BE2C (cell line): Measurements from ENCODE around the gene JARID2.
A peak's percentile ranks its signal among the peaks of the same experiment; 100 is the strongest.

ENCODE experiments used
- DNase-seq: peaks from one replicate; pipeline ENCODE4 v3.0.0-alpha.2; 2020
- H3K27me3 ChIP-seq: fragments of 250-450 bp; sonication (Bioruptor Pico); 2 replicates; pipeline ENCODE4 v1.5.1; 2020; ENCODE audit warnings: mild to moderate bottlenecking
- H3K36me3 ChIP-seq: fragments of 250-450 bp; sonication (Bioruptor Pico); 2 replicates; pipeline ENCODE4 v1.5.1; 2020; ENCODE audit warnings: mild to moderate bottlenecking
- H3K4me1 ChIP-seq: fragments of 250-450 bp; sonication (Bioruptor Pico); 2 replicates; pipeline ENCODE4 v1.5.1; 2020
- H3K4me3 ChIP-seq: 2 replicates; pipeline ENCODE4 v1.5.1; 2011; ENCODE audit warnings: low read depth, low read length
- H3K9me3 ChIP-seq: fragments of 250-450 bp; sonication (Bioruptor Pico); 2 replicates; pipeline ENCODE4 v1.5.1; 2020
- TF ChIP-seq, protein P1 (sequence below): IDR thresholded peaks from 2 replicates; pipeline ENCODE4 v1.5.1; 2012; ENCODE audit warnings: mild to moderate bottlenecking, low read depth, low read length

Gene JARID2

DNA sequence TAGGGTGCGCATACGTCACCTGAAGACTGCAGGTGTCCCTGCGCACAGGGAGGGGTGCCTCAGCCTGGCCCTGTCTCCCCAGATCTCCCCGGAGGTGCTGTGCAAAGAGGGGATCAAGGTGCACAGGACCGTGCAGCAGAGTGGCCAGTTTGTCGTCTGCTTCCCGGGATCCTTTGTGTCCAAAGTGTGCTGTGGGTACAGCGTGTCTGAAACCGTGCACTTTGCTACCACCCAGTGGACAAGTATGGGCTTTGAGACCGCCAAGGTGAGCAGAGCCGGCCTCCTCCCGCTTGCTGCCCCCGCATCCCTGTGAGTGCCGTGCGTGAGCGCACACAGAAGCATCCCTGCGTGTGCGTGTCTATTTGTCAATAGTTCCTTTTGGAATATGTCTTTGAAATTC lies 266.3 kb downstream of the JARID2 start:
- peaks cover 48% of the 10 kb centered on the region for H3K36me3 ChIP-seq
- DNase-seq: peak; percentile 60
- no peaks in the 10 kb centered on the region for H3K9me3 ChIP-seq
- H3K27me3 ChIP-seq: no peaks in the 10 kb centered on the region
- H3K4me3 ChIP-seq: no peak overlapping the region
- TF ChIP-seq, protein P1, sequence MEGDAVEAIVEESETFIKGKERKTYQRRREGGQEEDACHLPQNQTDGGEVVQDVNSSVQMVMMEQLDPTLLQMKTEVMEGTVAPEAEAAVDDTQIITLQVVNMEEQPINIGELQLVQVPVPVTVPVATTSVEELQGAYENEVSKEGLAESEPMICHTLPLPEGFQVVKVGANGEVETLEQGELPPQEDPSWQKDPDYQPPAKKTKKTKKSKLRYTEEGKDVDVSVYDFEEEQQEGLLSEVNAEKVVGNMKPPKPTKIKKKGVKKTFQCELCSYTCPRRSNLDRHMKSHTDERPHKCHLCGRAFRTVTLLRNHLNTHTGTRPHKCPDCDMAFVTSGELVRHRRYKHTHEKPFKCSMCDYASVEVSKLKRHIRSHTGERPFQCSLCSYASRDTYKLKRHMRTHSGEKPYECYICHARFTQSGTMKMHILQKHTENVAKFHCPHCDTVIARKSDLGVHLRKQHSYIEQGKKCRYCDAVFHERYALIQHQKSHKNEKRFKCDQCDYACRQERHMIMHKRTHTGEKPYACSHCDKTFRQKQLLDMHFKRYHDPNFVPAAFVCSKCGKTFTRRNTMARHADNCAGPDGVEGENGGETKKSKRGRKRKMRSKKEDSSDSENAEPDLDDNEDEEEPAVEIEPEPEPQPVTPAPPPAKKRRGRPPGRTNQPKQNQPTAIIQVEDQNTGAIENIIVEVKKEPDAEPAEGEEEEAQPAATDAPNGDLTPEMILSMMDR: peak; percentile 56
- no peaks in the 10 kb centered on the region for H3K4me1 ChIP-seq

DNA sequence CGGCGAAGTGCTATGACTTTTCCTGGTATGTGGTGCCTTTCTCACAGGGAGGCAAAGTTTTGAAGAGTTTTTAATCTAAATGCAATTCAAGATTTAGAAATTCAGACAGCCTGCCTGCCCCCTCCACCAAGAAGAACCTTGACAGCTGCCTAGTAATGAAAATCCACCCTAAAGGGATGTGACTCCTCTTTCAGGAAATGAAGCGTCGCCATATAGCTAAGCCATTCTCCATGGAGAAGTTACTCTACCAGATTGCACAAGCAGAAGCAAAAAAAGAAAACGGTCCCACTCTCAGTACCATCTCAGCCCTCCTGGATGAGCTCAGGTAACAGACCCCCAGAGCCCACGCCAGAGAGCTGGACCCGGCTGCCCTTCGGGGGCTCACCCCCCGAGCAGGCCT lies 266.9 kb downstream of the JARID2 start:
- H3K4me3 ChIP-seq: no peak overlapping the region
- no peaks in the 10 kb centered on the region for H3K4me1 ChIP-seq
- no peaks in the 10 kb centered on the region for H3K9me3 ChIP-seq
- TF ChIP-seq, protein P1: no peak
- peaks cover 47% of the 10 kb centered on the region for H3K36me3 ChIP-seq
- no peaks in the 10 kb centered on the region for H3K27me3 ChIP-seq
- DNase-seq: no peak

DNA sequence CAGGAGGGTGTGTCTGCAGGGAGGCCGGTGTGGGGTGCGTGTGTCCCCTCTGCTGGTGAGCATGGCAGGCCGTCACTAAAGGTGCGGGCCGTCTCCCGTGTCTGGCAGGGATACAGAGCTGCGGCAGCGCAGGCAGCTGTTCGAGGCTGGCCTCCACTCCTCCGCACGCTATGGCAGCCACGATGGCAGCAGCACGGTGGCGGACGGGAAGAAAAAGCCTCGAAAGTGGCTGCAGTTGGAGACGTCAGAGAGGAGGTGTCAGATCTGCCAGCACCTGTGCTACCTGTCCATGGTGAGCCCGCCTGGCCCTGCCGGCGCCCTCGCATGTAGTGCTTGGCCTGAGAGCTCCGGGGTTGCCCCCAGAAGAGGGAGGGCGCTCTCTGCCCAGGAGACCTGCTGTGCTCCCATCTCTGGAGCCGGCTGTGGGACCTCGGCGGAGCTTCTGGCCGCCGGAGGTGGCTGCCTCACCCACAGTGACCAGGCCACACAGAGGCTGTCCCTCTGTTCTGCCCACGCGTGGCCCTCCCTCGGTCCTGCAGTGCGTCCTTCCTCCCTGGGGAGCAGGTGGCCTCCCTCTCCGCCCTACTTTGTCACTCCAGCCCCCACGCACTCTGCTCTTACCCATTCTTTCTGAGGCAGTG lies 267.4 kb downstream of the JARID2 start:
- peaks cover 52% of the 10 kb centered on the region for H3K36me3 ChIP-seq

DNA sequence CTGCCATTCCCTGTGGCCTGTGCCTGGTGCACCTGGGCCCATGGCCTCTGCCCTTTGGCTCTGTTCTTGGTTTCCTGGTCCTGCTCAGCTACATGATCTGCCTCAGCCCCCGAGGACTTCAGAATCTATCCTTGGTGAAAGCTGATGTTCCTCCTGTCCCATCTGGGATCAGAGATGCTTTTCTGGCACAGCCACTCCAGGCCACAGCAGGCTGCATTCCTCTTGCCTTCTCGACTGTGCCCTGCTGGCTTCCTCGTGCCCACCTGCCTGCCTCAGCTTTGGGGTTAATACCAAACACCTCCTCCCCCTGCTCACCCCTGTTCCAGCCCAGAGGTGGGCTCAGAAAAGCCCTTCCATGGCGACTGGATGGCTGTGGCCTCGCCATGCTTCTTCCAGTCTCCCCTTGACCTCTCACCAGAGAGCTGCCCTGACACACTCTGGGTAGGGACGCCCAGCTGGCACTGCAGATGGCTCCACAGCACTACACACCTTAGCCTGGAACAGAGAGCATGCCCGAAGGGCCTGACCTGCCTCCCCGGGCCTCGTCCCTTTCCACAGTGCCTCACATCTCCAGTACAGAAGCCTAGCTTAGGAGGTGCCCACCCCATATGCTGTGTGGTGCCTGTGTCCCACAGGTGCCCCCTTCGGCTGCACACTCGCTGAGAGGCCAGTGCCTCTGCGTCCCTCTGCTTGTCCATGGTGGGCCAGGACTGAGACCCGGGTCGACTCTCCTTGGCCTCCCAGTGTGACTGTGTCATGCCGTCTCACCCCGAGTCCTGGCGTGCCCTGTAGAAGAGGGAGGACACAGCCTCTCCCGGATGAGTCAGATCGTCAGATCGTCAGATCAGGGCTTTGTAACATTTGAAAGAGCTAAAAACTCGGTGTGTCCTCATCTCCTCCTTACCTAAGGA lies 268.2 kb downstream of the JARID2 start:
- DNase-seq: no peak
- Histone ChIP-seq H3K4me3 (no peak overlapping the region), H3K36me3 (peaks cover 59% of the 10 kb centered on the region), H3K4me1 (no peaks in the 10 kb centered on the region), H3K9me3 (no peaks in the 10 kb centered on the region), H3K27me3 (no peaks in the 10 kb centered on the region)
- TF ChIP-seq, protein P1: no peak

More for the DNA sequence above, 267.4 kb downstream of the JARID2 start:
- Histone ChIP-seq H3K4me1 (no peaks in the 10 kb centered on the region), H3K4me3 (no peak overlapping the region), H3K27me3 (no peaks in the 10 kb centered on the region), H3K9me3 (no peaks in the 10 kb centered on the region)
- TF ChIP-seq, protein P1: no peak
- no peak for DNase-seq

DNA sequence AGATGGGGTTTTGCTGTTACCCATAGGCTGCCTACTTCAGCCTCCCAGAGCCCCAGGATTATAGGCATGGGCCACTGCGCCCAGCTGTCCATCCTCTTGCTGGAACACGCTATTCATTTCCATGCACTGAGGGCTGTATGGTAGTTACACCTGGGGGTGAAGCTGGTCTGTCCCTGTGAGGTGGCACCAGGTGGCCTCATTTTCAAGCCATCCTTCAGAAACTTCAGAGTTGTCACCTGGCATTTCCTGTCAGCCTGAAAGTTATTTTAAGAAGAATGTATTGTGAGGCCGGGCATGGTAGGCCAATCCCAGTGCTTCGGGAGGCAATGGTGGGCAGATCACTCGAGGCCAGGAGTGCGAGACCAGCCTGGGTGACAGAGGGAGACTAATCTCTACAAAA lies 269.4 kb downstream of the JARID2 start:
- Histone ChIP-seq H3K4me3 (no peak overlapping the region), H3K27me3 (no peaks in the 10 kb centered on the region), H3K36me3 (peaks cover 59% of the 10 kb centered on the region), H3K9me3 (no peaks in the 10 kb centered on the region), H3K4me1 (no peaks in the 10 kb centered on the region)
- DNase-seq: no peak
- TF ChIP-seq, protein P1: no peak
